Naive thymus-derived CD8-positive, alpha-beta T cell (primary cell): ENCODE data around the gene TEAD1. TPM values are rescaled to one million over a fixed set of nuclear protein-coding genes. Genes with fewer than 3 reads are reported as not detected.

Experiments
- ATAC-seq, 2 donors: fragments of 150-1000 bp; cut with Tn5 transposase in 1 of 2; sonication (Bioruptor Pico), chemical (Tn5 transposase) in 1 of 2; 1 replicate in 1 of 2; 2 replicates in 1 of 2; pipeline ENCODE4 v1.10.0; 2021; ENCODE audit warnings: mild to moderate bottlenecking in 2 of 2, moderate library complexity in 2 of 2
- POLR2A ChIA-PET: fragments of 350-600 bp; sonication (Branson Sonifier 250); formaldehyde crosslinking; loops from one replicate; lab custom pipeline; 2021; ENCODE audit warnings: antibody characterized with exemption; lab: Charles Lee
- DNase-seq, 10 donors: peaks; one replicate each; pipeline versions ENCODE4 v3.0.0 to v3.0.0-alpha.2; 2020 to 2022
- H3K27ac Mint-ChIP-seq, 10 donors: one replicate each; pipeline ENCODE4 v1.8.0; 2020 to 2022; ENCODE audit warnings: mild to moderate bottlenecking in 10 of 10, mixed read lengths in 10 of 10, moderate library complexity in 4 of 10, inconsistent platforms in 1 of 10
- H3K27me3 Mint-ChIP-seq, 5 donors: one replicate each; pipeline ENCODE4 v1.8.0; 2021 to 2022; ENCODE audit warnings: mixed read lengths in 5 of 5
- H3K36me3 Mint-ChIP-seq, 3 donors: one replicate each; pipeline ENCODE4 v1.8.0; 2020 to 2022; ENCODE audit warnings: mixed read lengths in 3 of 3, mild to moderate bottlenecking in 2 of 3, inconsistent platforms in 1 of 3
- H3K4me1 Mint-ChIP-seq, 4 donors: one replicate each; pipeline ENCODE4 v1.8.0; 2021 to 2022; ENCODE audit warnings: mixed read lengths in 4 of 4
- H3K4me3 Mint-ChIP-seq, 10 donors: one replicate each; pipeline ENCODE4 v1.8.0; 2020 to 2022; ENCODE audit warnings: mild to moderate bottlenecking in 10 of 10, mixed read lengths in 10 of 10, moderate library complexity in 6 of 10, inconsistent platforms in 1 of 10
- H3K9me3 Mint-ChIP-seq, 9 donors: one replicate each; pipeline ENCODE4 v1.8.0; 2020 to 2022; ENCODE audit warnings: mixed read lengths in 9 of 9, mild to moderate bottlenecking in 3 of 9, inconsistent platforms in 1 of 9, moderate library complexity in 1 of 9
- polyA plus RNA-seq, 3 donors: library from polyadenylated mRNA; unstranded; fragments of 300-500 nt; fragmentation: Illumina TruSeq; gene quantifications; one replicate each; pipeline ENCODE4 v1.2.3, GENCODE V29; 2021
- total RNA-seq, 8 experiments: library from RNA in 2 of 8; stranded (reverse) in 2 of 8; gene quantifications; one replicate each; pipeline ENCODE4 v1.2.3 and lab custom pipeline; 2021 to 2026

Gene TEAD1
- total and polyA plus RNA-seq, 5 experiments from 2014 or later, result not detected

DNA sequence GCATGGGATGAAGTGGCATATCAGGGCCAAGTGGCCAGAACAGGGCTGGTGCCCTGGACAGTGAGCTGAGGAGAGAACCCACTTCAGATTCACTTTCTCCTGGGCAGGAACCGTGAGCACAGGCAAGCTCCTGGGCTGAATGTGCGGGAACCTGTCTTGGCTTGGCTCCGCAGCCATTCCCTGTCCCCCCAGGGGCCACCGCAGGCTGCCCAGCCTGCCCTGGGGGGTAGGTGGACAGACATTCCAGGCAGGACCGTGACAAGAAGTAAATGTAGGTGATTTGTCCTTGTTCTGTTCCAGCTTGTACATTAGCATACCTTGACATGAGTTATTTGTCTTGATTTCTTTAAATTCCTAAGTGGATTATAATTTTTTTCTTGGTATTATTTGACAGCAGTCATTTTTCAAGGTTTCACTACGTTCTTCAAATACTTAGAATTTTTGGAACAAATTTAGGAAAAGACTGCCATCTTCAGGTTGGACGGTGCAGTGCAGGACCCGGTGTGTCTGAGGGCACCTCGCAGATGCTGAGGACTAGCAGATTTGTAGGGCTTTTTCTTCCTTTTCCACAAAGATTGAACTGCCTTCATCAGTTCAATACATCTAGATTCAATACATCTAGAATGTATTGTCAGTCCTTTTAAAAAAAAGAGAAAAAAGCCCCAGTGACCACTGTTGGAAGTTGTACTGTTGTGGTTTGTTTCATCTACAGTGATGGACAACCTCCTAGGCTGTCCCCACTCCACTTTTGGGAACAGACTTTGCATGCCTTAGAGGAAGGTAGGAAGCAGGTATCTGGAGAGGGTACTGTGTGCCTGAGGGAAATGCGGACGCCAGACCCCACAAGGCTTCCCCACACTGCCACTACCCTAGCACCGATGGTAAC lies 219.8 kb downstream of the TEAD1 start:
- DNase-seq (peak in 8 of 10 donors; percentile 9 to 70 (median 35)), ATAC-seq (no peak)
- Mint-ChIP-seq H3K36me3 (no peaks in the 10 kb centered on the region), H3K27ac (no peak overlapping the region), H3K27me3 (peaks cover 4 to 19% (median 12%) of the 10 kb centered on the region in 5 donors), H3K9me3 (no peaks in the 10 kb centered on the region), H3K4me3 (no peak overlapping the region), H3K4me1 (no peaks in the 10 kb centered on the region)
- POLR2A ChIA-PET, result interaction anchor here (0.7 kb wide), 1 partner anchor 564 kb away, joined by 3 read pairs; no protein-coding TSS in a partner anchor

DNA sequence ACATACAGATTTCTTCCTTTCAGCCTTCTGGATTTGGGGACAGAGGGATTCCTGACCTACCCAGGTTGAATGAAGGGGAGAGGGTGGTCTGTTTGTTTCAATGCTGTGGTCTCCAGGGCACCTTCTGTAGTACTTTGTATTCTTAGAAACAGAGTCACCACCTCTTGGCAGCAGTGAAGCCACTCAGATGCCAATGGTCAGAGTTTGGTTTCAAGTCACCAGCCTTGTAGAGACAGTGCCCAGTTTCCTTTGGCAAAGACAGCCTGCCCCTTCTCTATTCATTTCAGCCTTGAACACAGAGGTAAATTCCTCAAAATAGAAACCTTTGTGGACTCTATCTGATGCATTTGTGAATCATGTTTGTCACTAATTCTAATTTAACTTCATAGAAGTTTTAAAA lies 223.2 kb downstream of the TEAD1 start:
- DNase-seq (no peak), ATAC-seq (no peak)
- no peaks in the 10 kb centered on the region for H3K36me3 Mint-ChIP-seq
- no peaks in the 10 kb centered on the region for H3K9me3 Mint-ChIP-seq
- H3K27ac Mint-ChIP-seq, result no peak overlapping the region
- H3K27me3 Mint-ChIP-seq, result peaks cover 4 to 37% (median 12%) of the 10 kb centered on the region in 5 donors
- H3K4me3 Mint-ChIP-seq, result no peak overlapping the region
- POLR2A ChIA-PET, result no interaction called here
- H3K4me1 Mint-ChIP-seq, result no peaks in the 10 kb centered on the region

DNA sequence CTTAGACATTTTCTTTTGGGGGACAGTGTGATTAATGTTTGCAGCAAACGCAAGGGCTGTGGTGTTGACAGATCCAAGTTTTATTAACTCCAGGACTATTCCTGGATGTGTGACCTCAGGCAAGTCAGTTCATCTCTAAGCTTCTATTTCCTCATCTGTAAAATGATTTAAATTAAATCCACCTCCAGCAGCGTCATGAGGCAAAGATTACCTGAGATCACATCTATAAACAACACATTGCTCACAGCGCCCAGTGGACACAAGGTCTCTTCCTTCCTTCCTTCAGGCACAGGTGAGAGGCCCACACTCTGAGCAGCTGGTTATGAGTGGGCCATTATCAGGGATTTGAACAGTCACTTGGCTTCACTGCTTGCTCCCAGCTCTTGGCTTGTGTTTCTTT lies 223.6 kb downstream of the TEAD1 start:
- POLR2A ChIA-PET, result no interaction called here

DNA sequence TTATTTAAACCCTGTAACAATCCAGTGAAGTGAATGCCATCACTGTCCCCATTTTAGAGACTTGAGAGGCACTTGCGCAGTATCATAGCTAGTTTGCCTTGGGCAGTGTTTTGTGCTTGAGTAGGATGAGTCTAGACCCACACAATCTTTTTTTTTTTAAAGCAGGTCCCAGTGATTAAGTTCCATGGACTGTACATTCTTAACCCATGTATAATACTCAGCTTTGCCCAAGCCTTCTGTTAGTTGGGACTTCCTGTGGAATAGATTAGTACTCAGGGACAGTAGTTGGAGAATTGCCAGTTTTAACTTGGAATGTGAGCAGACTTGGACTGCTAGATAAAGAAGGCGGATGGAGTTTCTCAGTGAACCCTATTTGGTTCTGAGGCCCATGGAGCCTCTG lies 226.3 kb downstream of the TEAD1 start:
- Mint-ChIP-seq H3K4me1 (no peaks in the 10 kb centered on the region), H3K9me3 (no peaks in the 10 kb centered on the region), H3K4me3 (no peak overlapping the region), H3K27me3 (peaks cover 5 to 35% (median 11%) of the 10 kb centered on the region in 5 donors), H3K36me3 (no peaks in the 10 kb centered on the region), H3K27ac (peak overlapping the region in 1 of 10 donors; percentile 31)
- ATAC-seq (no peak), DNase-seq (no peak)
- POLR2A ChIA-PET, result no interaction called here

More for the DNA sequence above, 223.6 kb downstream of the TEAD1 start:
- H3K4me3 Mint-ChIP-seq, result no peak overlapping the region
- no peaks in the 10 kb centered on the region for H3K36me3 Mint-ChIP-seq
- DNase-seq, result no peak
- H3K27me3 Mint-ChIP-seq, result peaks cover 7 to 37% (median 14%) of the 10 kb centered on the region in 5 donors
- no peak overlapping the region for H3K27ac Mint-ChIP-seq
- no peaks in the 10 kb centered on the region for H3K4me1 Mint-ChIP-seq
- no peak for ATAC-seq
- no peaks in the 10 kb centered on the region for H3K9me3 Mint-ChIP-seq

DNA sequence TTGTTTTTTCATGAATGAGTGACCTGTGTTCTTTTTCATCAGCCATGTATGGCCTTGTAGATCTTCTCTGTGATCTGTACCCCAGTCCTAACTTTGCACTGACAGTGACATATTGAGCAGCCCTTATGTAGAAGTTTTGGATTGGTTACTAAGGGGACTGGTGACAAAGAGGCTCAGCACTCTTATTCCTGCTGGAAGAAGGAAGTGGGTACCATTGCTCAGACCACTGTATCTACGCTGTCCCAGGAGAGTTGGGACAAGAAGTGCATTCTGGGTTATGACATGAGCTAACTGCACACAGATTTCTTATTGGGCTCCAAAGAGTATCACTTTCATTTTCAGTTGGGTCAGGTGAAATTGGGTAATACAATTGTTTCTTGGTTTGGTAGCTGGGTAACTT lies 227.1 kb downstream of the TEAD1 start:
- no peak for DNase-seq
- Mint-ChIP-seq H3K9me3 (no peaks in the 10 kb centered on the region), H3K36me3 (no peaks in the 10 kb centered on the region), H3K4me3 (no peak overlapping the region), H3K27ac (no peak overlapping the region), H3K27me3 (peaks cover 5 to 28% (median 14%) of the 10 kb centered on the region in 5 donors), H3K4me1 (no peaks in the 10 kb centered on the region)
- POLR2A ChIA-PET, result no interaction called here
- ATAC-seq, result no peak

DNA sequence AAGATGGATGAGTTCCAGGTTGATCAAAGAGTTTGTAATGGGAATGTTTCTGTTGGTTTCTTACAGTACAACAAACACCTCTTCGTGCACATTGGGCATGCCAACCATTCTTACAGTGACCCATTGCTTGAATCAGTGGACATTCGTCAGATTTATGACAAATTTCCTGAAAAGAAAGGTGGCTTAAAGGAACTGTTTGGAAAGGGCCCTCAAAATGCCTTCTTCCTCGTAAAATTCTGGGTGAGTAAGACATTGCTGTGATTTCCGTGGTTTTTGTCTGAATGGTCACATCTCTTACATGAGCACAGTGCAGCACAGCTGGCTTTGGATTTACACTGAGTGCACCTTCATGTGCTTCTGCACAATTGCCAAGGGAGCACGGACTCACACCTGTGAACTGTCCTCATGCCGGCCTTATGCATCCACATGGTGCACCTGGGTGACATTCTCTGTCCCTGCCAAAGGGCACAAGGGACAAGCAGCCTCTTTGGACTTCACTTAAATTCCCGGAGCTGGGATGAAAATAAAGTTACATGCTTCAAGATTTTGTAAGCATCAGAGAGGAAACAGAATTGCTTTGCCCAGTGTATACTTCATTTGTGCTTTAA lies 227.8 kb downstream of the TEAD1 start:
- POLR2A ChIA-PET, result no interaction called here
- Mint-ChIP-seq H3K9me3 (no peaks in the 10 kb centered on the region), H3K27ac (no peak overlapping the region)

DNA sequence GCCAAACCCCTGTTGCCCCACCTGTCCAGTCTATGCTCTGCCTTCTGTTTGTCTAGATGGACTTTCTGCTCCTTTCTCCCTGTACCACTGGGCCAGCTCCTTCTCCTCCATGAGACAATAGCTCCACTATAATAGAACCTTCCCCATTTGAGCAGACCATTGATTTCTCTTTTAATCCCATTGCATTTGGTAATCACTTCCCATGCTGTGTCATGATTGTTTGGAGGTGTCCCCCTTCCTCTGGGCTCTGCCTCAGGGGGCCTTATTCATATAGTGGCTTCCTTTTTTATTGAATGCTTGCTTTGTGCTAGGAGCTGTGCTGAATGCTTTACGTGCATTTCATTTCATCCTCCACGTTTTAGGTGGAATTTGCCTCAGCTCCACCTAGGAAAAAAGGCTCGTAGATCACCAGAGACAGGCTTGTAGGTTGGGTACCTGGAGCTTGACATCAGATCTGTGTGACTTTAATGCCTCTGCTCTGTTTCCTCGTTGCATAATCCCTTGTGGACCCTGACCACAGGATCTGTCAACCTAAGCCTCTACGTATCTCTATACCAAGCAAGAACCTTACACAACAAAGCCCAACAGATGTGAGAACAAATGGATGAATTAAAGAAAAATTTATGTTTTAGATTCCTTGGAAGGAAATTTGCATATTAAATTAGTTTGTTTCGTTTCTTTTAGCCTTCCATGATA lies 228.7 kb downstream of the TEAD1 start:
- peaks cover 7 to 22% (median 15%) of the 10 kb centered on the region in 5 donors for H3K27me3 Mint-ChIP-seq
- H3K9me3 Mint-ChIP-seq, result no peaks in the 10 kb centered on the region
- ATAC-seq (no peak), DNase-seq (no peak)
- H3K36me3 Mint-ChIP-seq, result no peaks in the 10 kb centered on the region
- H3K27ac Mint-ChIP-seq, result no peak overlapping the region
- no peak overlapping the region for H3K4me3 Mint-ChIP-seq
- no peaks in the 10 kb centered on the region for H3K4me1 Mint-ChIP-seq
- POLR2A ChIA-PET, result no interaction called here

More for the DNA sequence above, 227.8 kb downstream of the TEAD1 start:
- Mint-ChIP-seq H3K4me1 (no peaks in the 10 kb centered on the region), H3K4me3 (no peak overlapping the region), H3K36me3 (no peaks in the 10 kb centered on the region), H3K27me3 (peaks cover 6 to 22% (median 16%) of the 10 kb centered on the region in 5 donors)
- DNase-seq, result no peak
- no peak for ATAC-seq

DNA sequence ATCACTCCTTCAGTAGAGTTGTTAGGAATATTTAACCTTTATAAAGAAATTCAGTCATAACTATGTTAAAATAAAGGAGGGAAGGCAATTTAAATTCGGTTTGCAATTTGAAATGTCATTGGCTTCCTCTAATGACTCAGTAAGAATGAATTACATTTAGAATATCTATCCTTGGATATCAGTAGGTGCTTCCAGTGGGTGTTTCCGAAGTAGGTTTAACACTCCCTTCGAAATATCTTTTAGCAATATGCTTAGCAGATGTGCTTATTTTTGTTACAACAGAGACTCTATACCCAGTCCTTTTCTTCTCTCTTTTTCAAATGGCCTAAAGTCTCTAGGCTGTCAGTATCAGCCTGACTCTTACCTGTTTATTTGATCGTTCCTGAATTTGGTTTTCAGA lies 231.2 kb downstream of the TEAD1 start:
- Mint-ChIP-seq H3K36me3 (no peaks in the 10 kb centered on the region), H3K4me1 (no peaks in the 10 kb centered on the region), H3K27ac (no peak overlapping the region), H3K9me3 (no peaks in the 10 kb centered on the region), H3K4me3 (no peak overlapping the region), H3K27me3 (peaks cover 5 to 33% (median 11%) of the 10 kb centered on the region in 5 donors)
- POLR2A ChIA-PET, result no interaction called here
- DNase-seq (no peak), ATAC-seq (no peak)

DNA sequence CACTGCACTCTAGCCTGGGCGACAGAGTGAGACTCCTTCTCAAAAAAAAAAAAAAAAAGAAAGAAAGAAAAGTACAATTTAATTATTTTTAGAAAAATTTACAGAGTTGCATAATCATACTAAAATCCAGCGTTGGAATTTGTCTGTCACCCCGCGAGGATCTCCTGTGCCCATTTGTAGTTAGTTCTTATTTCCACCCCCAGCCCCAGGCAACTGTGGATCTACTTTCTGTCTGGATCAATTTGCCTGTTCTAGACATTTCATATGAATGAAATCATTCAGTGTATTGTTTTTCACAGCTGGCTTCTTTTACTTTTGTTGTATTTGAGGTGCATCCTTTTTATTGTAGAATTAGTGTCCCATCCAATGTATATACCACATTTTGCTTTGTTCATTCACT lies 232.3 kb downstream of the TEAD1 start:
- Mint-ChIP-seq H3K27ac (no peak overlapping the region), H3K9me3 (no peaks in the 10 kb centered on the region), H3K4me3 (no peak overlapping the region), H3K4me1 (no peaks in the 10 kb centered on the region), H3K36me3 (no peaks in the 10 kb centered on the region), H3K27me3 (peaks cover 5 to 22% (median 8%) of the 10 kb centered on the region in 5 donors)
- no peak for ATAC-seq
- no peak for DNase-seq
- POLR2A ChIA-PET, result interaction anchor here (0.5 kb wide), 1 partner anchor 559 kb away, joined by 3 read pairs; no protein-coding TSS in a partner anchor

DNA sequence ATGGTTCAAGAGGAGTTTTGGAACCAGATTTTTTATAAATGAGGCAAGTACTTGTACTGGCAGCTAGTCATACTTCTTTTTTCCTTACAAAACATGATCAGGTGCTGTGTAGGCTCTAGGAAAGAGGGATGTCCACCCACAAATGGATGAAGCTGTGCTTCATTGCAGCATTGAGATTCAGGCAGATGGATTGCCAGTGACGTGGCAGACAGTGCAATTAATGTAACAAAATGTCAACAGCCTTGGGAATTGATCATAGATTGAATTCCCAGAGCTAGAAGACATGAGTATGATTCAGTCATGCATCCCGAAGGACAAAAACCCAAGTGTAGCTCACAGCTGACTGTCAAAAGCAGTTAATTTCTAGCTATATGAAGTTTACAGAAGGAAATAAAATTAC lies 235.7 kb downstream of the TEAD1 start:
- peaks cover 3 to 34% (median 9%) of the 10 kb centered on the region in 5 donors for H3K27me3 Mint-ChIP-seq
- H3K9me3 Mint-ChIP-seq, result no peaks in the 10 kb centered on the region
- ATAC-seq, result no peak
- no peak for DNase-seq
- no peak overlapping the region for H3K4me3 Mint-ChIP-seq
- POLR2A ChIA-PET, result no interaction called here
- H3K4me1 Mint-ChIP-seq, result peaks cover 0 to 2% (median 0%) of the 10 kb centered on the region in 4 donors
- no peak overlapping the region for H3K27ac Mint-ChIP-seq
- no peaks in the 10 kb centered on the region for H3K36me3 Mint-ChIP-seq

DNA sequence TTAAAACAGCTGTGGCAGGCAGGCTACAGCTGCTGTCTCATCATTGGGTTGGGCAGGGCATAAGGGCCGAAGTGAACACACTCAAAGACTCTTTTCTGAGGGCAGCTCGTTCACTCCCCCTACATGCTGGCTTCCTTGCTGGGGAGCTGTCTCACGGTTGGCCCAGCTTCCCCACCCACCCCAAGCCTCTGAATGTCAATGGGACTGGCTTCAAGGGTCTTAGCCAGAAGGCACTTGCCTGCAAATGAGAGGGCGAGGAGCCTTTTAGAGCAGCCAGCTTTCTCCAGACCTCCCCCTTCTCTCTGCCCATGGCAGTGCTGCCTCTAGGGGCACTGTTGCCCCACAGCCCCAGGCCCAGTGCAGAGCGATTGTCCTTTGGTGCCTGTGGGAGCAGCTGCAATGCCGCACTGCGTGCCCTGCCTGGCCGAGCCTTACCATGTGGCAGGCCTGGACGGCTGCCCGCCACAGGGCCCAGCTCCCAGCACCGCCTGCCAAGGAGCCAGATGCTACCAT lies 240.2 kb downstream of the TEAD1 start:
- Mint-ChIP-seq H3K9me3 (no peaks in the 10 kb centered on the region), H3K27me3 (peaks cover 5 to 42% (median 10%) of the 10 kb centered on the region in 5 donors), H3K36me3 (no peaks in the 10 kb centered on the region), H3K4me3 (no peak overlapping the region), H3K27ac (no peak overlapping the region), H3K4me1 (peaks cover 0 to 2% (median 0%) of the 10 kb centered on the region in 4 donors)
- DNase-seq (no peak), ATAC-seq (peak in 1 of 2 donors; percentile 33)
- POLR2A ChIA-PET, result no interaction called here

DNA sequence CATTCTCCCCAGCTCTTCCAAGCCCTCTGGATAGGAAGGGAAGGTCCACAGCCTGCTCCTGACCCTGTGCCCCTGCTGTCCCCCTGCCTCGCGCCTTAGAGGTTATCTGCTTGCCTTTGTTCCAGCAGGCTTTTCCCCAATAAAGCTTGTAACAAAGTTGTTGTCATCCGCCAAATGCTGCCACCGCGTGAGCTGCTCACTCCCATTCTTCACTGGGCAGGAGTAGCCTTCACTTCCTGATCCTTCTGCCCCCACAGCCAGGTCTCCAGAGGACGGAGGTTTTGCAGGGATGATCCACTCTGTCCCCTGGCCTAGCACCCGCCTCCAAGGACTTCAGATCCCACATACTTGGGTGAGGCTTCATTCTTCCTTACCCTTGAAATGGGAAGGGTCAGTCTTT lies 240.9 kb downstream of the TEAD1 start:
- DNase-seq (no peak), ATAC-seq (no peak)
- Mint-ChIP-seq H3K4me1 (peaks cover 0 to 2% (median 0%) of the 10 kb centered on the region in 4 donors), H3K4me3 (no peak overlapping the region), H3K27ac (no peak overlapping the region), H3K9me3 (no peaks in the 10 kb centered on the region), H3K36me3 (no peaks in the 10 kb centered on the region), H3K27me3 (peaks cover 5 to 36% (median 9%) of the 10 kb centered on the region in 5 donors)
- POLR2A ChIA-PET, result no interaction called here
